ENCODE results near the gene PRKAG3.
"Not testable (repeated sequence)": the region's sequence is repeated elsewhere in the genome, so short reads cannot be mapped to it uniquely, and the experiment has no call there.

Gene PRKAG3

DNA sequence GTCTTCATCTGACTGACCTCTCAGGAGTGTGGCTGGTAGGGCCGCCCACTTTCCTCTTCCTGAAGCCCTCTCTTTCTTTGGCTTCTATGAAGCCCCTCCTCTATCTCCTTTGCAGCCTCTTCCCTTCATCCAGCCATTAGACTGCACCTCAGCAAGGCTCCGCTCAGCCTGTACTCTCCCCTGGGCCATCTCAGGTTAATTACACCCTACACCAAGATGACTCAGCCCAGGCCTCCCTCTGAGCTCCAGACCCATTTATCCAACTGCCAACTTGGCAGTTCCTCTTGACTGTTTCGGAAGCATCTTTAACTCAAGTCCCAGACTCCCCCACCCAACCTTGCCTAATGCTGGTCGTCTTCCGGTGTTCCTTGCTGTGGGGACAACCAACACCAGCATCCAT lies 22.2 kb upstream of the PRKAG3 start:
- DNase-seq (ENCODE audit: insufficient read length, low spot score), result no peak
- no peak for FAIRE-seq
- TF ChIP-seq, protein P1, sequence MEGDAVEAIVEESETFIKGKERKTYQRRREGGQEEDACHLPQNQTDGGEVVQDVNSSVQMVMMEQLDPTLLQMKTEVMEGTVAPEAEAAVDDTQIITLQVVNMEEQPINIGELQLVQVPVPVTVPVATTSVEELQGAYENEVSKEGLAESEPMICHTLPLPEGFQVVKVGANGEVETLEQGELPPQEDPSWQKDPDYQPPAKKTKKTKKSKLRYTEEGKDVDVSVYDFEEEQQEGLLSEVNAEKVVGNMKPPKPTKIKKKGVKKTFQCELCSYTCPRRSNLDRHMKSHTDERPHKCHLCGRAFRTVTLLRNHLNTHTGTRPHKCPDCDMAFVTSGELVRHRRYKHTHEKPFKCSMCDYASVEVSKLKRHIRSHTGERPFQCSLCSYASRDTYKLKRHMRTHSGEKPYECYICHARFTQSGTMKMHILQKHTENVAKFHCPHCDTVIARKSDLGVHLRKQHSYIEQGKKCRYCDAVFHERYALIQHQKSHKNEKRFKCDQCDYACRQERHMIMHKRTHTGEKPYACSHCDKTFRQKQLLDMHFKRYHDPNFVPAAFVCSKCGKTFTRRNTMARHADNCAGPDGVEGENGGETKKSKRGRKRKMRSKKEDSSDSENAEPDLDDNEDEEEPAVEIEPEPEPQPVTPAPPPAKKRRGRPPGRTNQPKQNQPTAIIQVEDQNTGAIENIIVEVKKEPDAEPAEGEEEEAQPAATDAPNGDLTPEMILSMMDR (IDR thresholded peaks at IDR 0.05; ENCODE audit: insufficient read depth, missing control alignments), result no peak

- DNase-seq (ENCODE audit: insufficient read length, low spot score), result peak; percentile 56
- FAIRE-seq, result no peak
Measured at GRCh38 chr2:218852911-218853667, 21.5 kb upstream of the PRKAG3 start.

DNA sequence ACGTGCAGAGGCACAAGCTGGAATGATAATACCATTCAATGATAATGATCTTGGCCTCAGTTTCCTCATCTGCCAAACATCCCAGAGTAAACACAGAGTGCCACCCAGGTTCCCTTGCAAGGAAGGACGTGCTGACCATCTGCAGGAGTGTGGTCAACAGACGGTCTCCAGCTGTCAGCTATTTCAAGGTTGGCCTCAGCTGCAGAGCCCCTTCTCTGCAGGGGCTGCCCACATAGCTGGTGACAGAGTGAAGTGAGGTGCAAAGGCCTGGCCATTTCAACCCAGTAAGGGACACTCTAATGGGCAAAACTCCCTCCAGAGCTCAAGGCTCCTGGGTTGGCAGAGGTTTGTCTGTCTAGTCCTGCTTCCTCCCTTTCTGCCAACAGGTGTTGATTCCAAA lies 19.7 kb upstream of the PRKAG3 start:
- FAIRE-seq (no peak), DNase-seq (ENCODE audit: insufficient read length, low spot score) (no peak)
- TF ChIP-seq, protein P1 (IDR thresholded peaks at IDR 0.05; ENCODE audit: insufficient read depth, missing control alignments), result no peak

More at GRCh38 chr2:218852911-218853667, 21.5 kb upstream of the PRKAG3 start:
- TF ChIP-seq, protein P1 (IDR thresholded peaks at IDR 0.05; ENCODE audit: insufficient read depth, missing control alignments), result peak; percentile 91

GRCh38 chr2:218850796-218851195 lies 19.2 kb upstream of the PRKAG3 start:
- TF ChIP-seq, protein P1 (IDR thresholded peaks at IDR 0.05; ENCODE audit: insufficient read depth, missing control alignments), result no peak
- DNase-seq (ENCODE audit: insufficient read length, low spot score), result no peak
- no peak for FAIRE-seq

- FAIRE-seq, result no peak
- TF ChIP-seq, protein P1 (IDR thresholded peaks at IDR 0.05; ENCODE audit: insufficient read depth, missing control alignments), result no peak
- DNase-seq (ENCODE audit: insufficient read length, low spot score), result no peak
Measured at GRCh38 chr2:218849721-218850120, 18.1 kb upstream of the PRKAG3 start.

GRCh38 chr2:218846963-218847362 lies 15.4 kb upstream of the PRKAG3 start:
- DNase-seq (ENCODE audit: insufficient read length, low spot score); FAIRE-seq: not testable (repeated sequence)

- not testable (repeated sequence) for FAIRE-seq; DNase-seq (ENCODE audit: insufficient read length, low spot score)
Measured at GRCh38 chr2:218844334-218844733, 12.7 kb upstream of the PRKAG3 start.

DNA sequence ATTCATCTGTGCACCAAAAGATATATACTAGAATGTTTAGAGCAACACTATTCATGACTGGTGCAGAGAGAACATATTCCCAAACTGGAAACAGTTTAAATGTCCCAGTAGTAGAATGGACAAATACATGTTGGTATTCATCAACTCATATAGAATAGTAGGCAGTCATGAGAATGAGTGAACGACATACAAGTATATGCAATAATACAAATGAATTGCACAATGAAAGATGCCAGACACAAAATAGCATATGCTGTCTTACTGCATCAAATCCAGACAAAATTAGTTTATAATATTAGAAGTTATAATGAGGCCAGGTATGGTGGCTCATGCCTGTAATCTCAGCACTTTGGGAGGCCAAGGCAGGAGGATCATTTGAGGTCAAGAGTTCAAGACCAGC lies 8.3 kb upstream of the PRKAG3 start:
- DNase-seq (ENCODE audit: insufficient read length, low spot score) (no peak), FAIRE-seq (no peak)
- TF ChIP-seq, protein P1 (IDR thresholded peaks at IDR 0.05; ENCODE audit: insufficient read depth, missing control alignments), result no peak

All from D721Med (cell line).